GM18519 (cell line): ENCODE results near the gene DOHH.

Experiments
- ATAC-seq: cut with Tn5 transposase; IDR thresholded peaks from one replicate; pipeline ENCODE4 v1.9.1; 2021; ENCODE audit warnings: mild to moderate bottlenecking, moderate library complexity; ENCODE audit not compliant: unreplicated experiment, low FRiP score

Gene DOHH

GRCh38 chr19:3505598-3506383, 5.3 kb upstream of the DOHH start, which contains the start of gene FZR1:
Gene FZR1 (plus strand): TSS chr19:3506311. CDS start chr19:3522990, 16,679 bp downstream.
- ATAC-seq = peak; percentile 83

GRCh38 chr19:3504735-3505134, 4.3 kb upstream of the DOHH start:
- ATAC-seq = no peak

GRCh38 chr19:3503036-3503572, 2.6 kb upstream of the DOHH start:
- ATAC-seq = no peak

- no peak for ATAC-seq
Measured at GRCh38 chr19:3501780-3502179, 1.3 kb upstream of the DOHH start.

GRCh38 chr19:3499738-3500428, 591 bp downstream of the DOHH start:
- ATAC-seq = no peak

GRCh38 chr19:3497757-3498520, 2.5 kb downstream of the DOHH start:
- no peak for ATAC-seq

- ATAC-seq = no peak
Measured at GRCh38 chr19:3496392-3497273, 3.8 kb downstream of the DOHH start.

- ATAC-seq = no peak
Measured at GRCh38 chr19:3494559-3494958, 5.9 kb downstream of the DOHH start.

- no peak for ATAC-seq
Measured at GRCh38 chr19:3494051-3494450, 6.4 kb downstream of the DOHH start.

GRCh38 chr19:3493651-3494050, 6.8 kb downstream of the DOHH start:
- ATAC-seq = no peak

GRCh38 chr19:3492919-3493318, 7.6 kb downstream of the DOHH start:
- ATAC-seq = no peak

- ATAC-seq = no peak
Measured at GRCh38 chr19:3492131-3492839, 8.2 kb downstream of the DOHH start.

GRCh38 chr19:3491396-3492119, 8.9 kb downstream of the DOHH start:
- no peak for ATAC-seq

- ATAC-seq = no peak
Measured at GRCh38 chr19:3483226-3483628, 17.2 kb downstream of the DOHH start, which contains the start of gene SMIM44. Gene SMIM44 (minus strand): TSS chr19:3483441. CDS start chr19:3483403, 38 bp downstream.

- ATAC-seq = no peak
Measured at GRCh38 chr19:3482507-3483225, 17.8 kb downstream of the DOHH start.

GRCh38 chr19:3481241-3482090, 19.0 kb downstream of the DOHH start:
- no peak for ATAC-seq
